Ureter (tissue), 1 donor: ENCODE data around the gene INF2. TPM values are rescaled to one million over a fixed set of nuclear protein-coding genes. Genes with fewer than 3 reads are reported as not detected.
A peak's percentile ranks its signal among the peaks of the same experiment; 100 is the strongest.
"Not testable (repeated sequence)": the region's sequence is repeated elsewhere in the genome, so short reads cannot be mapped to it uniquely, and the experiment has no call there.

Source experiments
- DNase-seq: peaks from one replicate; pipeline ENCODE4 v3.0.0-alpha.2; 2020; ENCODE audit warnings: low spot score
- total RNA-seq: library from RNA; stranded (reverse); gene quantifications from one replicate; pipeline ENCODE4 v1.2.4, GENCODE V29; 2023
- donor health status: DM: yes; HTN: yes; CAD: no.

INF2 gene
- total RNA-seq, 1 donor from 2014 or later: 81.6 TPM

- no peak for DNase-seq
These were observed 32.4 kb downstream of the INF2 start for GRCh38 chr14:104721505-104722431.

DNA sequence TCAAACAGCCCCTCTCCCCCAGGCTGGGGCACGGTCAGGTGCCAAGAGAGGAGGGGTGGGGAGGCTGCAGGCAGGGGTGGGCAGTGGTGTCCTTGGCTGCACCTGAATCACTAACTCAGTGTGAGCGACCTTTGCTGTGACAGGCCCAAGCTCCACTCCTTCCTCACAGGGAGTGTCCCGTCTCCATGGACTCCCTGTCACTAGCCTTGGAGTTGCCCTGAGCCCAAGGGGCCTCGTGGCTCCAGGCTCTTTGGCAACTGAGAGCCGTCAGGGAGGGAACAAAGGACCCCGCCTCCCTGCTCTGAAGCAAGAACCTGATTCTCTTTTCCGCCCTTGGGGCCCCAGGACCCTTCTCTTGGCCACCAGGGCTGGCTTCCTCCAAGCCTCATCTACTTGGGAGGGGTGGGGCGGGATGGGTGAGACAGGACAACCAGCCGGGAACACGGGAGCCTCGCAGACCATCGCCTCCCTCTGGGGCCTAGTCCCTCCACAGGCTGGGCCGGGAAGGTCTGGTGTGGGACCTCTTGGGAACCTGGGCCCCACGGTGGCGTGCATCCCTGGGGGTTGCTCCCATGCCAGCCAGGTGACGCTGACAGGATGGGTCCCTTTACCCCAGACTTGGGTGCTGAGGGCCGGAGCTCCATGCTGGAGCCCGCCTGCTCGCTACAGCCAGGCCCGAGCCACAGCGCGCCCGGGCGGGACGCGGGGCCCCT is 33.7 kb downstream of the INF2 start:
- DNase-seq: no peak

DNA sequence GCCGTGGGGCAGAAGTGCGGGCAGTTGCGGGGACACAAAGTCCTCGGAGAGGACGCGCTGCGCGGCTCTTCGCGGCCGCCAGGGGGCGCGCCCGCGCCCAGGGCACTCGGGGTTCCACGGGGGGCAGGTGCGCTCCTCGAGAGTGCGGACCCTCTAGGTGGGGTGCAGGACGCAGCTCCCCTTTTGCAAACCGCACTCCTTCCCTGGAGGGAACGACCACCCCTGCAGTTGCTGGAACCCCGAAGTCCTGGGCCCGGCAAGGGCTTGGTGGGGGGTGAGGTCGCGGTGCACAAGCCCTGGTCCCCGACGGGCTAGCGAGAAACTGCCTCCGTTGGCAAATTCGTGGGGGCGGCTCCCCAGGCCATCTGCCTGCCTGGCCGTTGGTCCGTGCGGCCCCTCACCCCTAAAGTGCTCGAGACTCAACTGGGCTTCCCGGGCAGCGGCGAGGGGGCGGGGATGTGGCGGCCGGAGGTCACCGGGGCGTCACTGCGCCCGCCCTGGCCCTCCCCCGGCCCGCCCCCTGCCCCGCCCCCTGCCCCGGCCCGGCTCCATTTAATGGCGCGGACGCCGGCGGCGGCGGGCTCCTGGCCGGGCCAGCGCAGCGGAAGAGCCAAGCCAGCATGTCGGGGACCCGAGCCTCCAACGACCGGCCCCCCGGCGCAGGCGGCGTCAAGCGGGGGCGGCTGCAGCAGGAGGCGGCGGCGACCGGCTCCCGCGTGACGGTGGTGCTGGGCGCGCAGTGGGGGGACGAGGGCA is 34.4 kb downstream of the INF2 start, which contains the start of gene ADSS1:
Gene ADSS1 (plus strand): TSS at position 579 of the 756 bp plus-strand sequence. CDS start 42 bp downstream, at position 621.
- no peak for DNase-seq

DNA sequence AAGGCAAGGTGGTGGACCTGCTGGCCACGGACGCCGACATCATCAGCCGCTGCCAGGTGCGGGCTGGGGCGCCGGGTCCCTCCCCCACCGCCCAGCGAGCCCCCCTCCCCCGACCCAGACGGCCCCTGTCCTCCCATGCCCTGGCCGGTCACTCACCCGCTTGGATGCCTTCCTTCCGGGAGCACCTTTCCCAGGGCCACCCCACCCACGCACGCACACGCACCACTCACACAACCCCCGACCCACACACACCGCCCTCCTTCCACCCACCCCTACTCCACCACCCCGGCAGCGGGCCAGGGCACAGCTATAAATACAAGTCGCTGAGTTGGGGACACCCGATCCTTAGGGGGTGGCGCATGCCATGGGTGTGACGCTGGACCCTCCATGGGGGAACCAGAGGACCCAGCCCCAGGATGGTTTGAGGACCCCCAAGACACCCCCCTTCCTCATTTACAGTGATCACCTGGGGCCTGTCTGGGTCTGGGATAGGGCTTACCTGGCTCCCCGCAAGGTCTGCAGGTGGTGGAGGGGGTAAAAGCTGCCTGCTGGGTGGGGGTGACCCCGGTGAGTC is 35.1 kb downstream of the INF2 start:
- peak; percentile 74 for DNase-seq

GRCh38 chr14:104724981-104725771 is 35.8 kb downstream of the INF2 start:
- DNase-seq: no peak

GRCh38 chr14:104725772-104726548 is 36.5 kb downstream of the INF2 start:
- DNase-seq: no peak

GRCh38 chr14:104726600-104727451 is 37.4 kb downstream of the INF2 start:
- no peak for DNase-seq

DNA sequence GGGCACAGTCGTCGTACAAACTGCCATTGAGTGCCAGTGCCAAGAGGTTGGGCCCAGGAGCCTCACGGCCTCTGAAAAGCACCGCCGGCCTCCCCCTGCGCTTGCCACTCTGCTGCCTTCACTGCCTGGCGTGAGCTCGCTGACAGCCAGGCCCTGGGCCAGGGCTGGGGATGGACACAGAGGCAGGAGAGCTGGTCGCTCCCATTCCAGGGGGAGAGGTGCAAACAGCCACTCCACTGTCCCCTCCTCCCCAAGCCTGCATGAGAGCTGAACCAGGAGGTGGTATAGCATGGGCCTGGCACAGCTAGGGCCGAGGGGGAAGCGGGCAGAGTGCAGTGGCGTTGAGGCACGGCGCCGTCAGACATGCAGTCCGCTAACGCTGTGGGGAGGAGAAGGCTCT is 39.2 kb downstream of the INF2 start:
- no peak for DNase-seq

DNA sequence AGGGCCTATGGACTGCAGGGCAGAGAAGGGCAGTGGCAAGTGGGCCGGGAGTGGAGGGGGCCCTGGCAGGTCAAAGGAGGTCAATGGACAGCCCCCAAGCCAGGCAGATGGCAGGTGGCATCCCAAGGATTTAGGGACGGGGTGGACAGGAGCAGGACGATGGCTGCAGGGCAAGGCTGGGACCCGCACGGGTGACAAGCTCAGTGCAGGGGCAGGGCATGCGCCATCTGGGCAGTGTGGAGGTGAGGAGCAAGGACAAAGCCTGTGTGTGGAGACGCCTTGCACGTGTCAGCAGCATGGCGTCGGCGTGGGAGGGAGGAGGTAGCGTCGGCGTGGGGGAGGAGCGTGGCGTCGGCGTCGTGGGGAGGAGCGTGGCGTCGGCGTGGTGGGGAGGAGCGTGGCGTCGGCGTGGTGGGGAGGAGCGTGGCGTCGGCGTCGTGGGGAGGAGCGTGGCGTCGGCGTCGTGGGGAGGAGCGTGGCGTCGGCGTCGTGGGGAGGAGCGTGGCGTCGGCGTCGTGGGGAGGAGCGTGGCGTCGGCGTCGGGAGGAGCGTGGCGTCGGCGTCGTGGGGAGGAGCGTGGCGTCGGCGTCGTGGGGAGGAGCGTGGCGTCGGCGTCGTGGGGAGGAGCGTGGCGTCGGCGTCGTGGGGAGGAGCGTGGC is 39.9 kb downstream of the INF2 start:
- DNase-seq: not testable (repeated sequence)

DNA sequence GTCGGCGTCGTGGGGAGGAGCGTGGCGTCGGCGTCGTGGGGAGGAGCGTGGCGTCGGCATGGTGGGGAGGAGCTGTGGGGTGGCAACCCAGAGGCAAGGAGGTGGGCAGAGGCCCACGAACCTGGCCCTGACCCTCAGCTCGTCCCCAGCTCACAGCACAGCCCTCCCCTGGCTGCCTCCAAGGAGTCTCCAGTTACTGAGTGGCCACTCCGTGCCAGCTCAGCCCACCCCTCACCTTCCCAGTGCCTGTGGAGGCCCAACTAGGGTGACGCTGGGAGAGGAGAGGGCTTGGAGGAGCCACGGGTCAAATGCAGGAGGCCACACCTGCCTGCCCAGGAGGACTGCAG is 40.4 kb downstream of the INF2 start:
- DNase-seq: no peak

DNA sequence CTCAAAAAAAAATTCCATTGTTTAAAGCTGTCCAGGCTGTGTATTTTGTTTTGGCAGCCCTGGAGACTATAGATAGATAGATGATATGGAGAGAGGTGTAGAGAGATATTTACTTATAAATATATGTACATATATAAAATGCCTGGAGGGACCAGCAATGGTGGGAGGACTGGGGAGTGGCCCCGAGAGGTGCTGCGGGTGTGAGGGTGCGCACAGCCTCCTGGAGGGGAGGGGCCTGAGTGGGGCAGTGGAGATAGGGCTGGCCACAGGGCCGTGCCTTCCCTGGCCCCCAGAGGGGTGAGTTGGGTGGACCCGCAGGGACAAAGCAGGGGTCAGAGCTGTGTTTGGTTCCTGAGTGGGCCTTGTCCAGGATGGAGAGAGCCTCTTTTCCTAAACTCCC is 41.1 kb downstream of the INF2 start:
- no peak for DNase-seq

DNA sequence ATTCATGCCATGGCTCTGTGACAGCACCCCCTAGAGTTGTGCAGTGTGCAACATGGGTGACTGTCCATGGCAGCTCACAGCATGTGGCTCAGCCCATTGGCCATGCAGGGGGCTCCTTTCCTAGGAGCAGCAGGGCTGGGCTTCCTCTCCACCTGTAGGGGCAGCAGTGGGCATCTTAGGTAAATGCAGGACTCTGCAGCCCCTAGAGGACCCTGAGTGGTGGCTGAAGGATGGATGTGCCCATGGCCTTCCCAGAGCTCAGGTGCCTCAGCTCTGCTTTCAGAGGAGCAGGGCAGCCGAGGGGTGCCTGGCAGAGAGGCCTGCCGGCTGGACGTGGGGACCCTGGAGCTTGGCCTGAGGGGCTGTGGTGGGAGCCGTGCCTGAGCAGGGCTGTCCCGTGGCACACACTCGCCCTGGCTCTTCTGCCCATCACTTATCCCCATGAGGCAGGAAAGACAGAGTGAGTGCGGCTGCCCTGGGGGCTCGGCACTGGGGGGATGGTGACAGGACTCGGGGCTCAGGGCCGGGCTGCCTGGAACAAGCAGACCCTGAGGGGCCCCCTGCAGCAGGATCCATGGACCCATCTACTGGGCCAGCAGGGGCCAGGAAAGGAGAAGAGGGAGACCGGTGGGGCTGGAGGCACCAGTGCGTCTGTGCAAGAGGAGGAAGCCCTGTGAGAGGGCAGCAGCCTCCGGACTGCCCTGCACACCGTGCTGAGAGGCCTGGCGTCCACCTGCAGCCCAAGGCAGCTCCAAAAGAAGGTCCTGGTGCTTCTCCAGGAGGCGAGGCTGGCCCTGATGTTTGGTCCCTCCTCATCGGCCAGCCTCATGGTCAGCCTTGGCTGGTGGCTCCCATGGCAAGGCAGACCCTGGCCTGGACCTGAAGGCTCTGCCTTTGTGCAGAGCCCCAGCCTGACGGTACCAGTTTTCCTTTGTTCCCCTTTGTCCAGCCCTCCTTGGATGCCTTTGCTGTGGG is 42.2 kb downstream of the INF2 start:
- DNase-seq: no peak

GRCh38 chr14:104732355-104732804 is 43.0 kb downstream of the INF2 start:
- DNase-seq: peak; percentile 87

DNA sequence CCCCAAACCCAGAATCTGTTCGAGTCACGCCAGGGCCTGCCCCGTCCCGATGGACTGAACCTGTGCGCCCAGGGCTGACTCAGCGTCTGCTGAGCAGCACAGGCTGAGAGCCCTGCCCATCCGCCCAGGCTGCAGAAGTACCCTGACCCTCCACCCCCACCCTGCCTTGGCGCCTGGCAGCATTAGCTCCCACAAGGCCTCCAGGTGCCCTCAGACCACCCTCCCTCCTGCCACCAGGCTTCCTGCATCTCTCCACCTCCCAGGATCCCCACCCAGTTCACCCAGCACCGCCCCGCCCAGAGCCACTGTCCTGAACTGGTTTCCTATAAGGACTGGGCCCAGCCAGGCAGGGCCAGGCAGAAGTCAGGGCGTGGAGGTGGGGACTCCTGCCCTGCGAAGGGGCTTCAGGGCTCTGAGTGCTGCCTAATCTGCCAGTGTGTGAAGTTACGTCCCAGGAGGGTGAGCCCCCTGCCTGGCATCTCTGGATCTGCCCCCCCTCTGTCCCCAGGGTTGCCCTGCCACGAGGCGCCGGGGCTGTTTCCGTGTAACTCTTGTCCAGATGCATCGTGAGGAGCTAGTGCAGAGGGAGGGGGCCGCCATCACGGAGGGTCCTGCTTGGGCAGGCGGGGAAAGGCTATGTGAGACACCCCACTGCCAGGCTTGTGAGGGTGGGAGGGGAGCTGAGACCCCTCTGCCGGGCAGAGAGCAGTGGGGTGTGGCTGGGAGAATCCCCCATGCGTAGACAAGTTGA is 43.7 kb downstream of the INF2 start:
- DNase-seq: no peak

DNA sequence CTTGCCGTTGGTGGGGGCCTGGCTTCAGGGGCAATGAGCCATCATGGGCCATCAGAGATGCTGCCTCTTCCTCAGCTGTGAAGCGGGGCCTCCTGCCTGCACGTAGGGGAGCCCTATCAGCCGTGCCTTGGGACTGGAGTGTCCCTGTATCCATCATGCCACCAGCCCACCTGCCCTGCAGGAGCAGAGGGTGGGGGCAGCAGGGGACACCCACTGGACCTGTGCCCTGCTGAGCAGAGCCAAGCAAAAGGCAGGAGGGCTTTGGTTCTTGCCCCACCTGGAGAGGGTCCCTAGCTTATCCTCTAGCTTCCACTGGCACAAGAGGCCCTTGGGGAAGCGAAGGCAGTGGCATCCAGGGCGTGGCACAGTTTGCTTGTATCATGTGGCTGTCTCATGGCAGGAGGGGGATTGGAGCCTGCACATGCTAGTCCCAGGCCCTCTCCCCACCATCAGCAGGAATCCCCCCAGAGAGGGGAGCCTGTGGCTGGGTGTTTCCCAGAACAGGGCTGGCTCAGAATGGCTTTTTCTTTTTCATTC is 44.7 kb downstream of the INF2 start:
- no peak for DNase-seq

DNA sequence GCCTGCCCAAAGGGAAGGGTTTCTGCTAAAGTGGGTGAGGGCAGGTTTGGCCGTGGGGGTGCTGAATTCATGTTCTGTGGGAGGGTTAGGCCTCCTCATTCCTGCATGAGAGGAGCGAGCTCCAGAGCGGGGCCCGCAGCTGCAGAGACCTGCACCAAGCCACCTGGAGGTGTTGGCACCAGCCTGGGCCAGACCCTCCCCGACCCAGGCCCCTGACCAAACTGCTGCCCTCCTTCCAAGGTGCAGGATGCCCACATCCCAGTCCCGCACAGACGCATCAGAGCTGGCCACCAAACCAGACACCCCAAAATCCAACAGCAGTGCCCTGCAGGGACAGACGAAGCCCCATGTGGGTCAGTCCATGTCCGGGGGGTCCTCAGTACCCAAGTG is 45.2 kb downstream of the INF2 start:
- no peak for DNase-seq
